ENCODE data around the gene KRT33B.

- TF ChIP-seq CTCF (IDR thresholded peaks at IDR 0.05; ENCODE audit: borderline replicate concordance, extremely low read depth, low read length, poor library complexity, severe bottlenecking) (no peak), EZH2 (IDR thresholded peaks at IDR 0.05; ENCODE audit: borderline replicate concordance, low read depth, low read length, severe bottlenecking) (no peak)
These were observed 45.8 kb upstream of the KRT33B start for GRCh38 chr17:41415411-41415810.
